HG02571 (cell line): ENCODE measurements around the gene KIAA1328.

Experiments used
- ATAC-seq: cut with Tn5 transposase; IDR thresholded peaks from one replicate; pipeline ENCODE4 v1.9.1; 2021; ENCODE audit warnings: mild to moderate bottlenecking, moderate library complexity; ENCODE audit not compliant: unreplicated experiment

The KIAA1328 gene

GRCh38 chr18:37272841-37273240 is 443.9 kb downstream of the KIAA1328 start:
- ATAC-seq, result no peak

- no peak for ATAC-seq
These were observed 445.6 kb downstream of the KIAA1328 start for GRCh38 chr18:37274309-37275236.

- no peak for ATAC-seq
These were observed 446.4 kb downstream of the KIAA1328 start for GRCh38 chr18:37275237-37275741.

GRCh38 chr18:37276111-37276890 is 447.4 kb downstream of the KIAA1328 start:
- no peak for ATAC-seq

GRCh38 chr18:37277804-37278203 is 448.9 kb downstream of the KIAA1328 start:
- ATAC-seq, result no peak
